H1 (cell line): ENCODE results near the gene NCCRP1. TPM values are rescaled to one million over a fixed set of nuclear protein-coding genes. Genes with fewer than 3 reads are reported as not detected.

Experiments
- CTCF ChIA-PET: fragments of 300-600 bp; sonication (Branson Sonifier 250); formaldehyde crosslinking; loops from one replicate; lab custom pipeline; 2021; ENCODE audit not compliant: partially characterized antibody; lab: Charles Lee
- POLR2A ChIA-PET: fragments of 300-600 bp; sonication (Branson Sonifier 250); formaldehyde crosslinking; loops from one replicate; lab custom pipeline; 2021; ENCODE audit warnings: inconsistent platforms; ENCODE audit not compliant: partially characterized antibody; lab: Charles Lee
- DNase-seq, 2 experiments: peaks; one replicate each; pipeline versions ENCODE4 v3.0.0 to v3.0.0-alpha.2; 2010 to 2022; ENCODE audit warnings: low spot score in 2 of 2, low read depth in 1 of 2, mixed read lengths in 1 of 2
- FAIRE-seq: peaks from 2 replicates; lab custom pipeline; 2011; peaks lifted over from hg19 to GRCh38; lab: Jason Lieb, UNC
- H2AFZ ChIP-seq: 2 replicates; pipeline ENCODE4 v1.8.1; 2012; ENCODE audit warnings: low read length, inconsistent platforms
- H2AK5ac ChIP-seq: 2 replicates; pipeline ENCODE4 v1.6.1; 2013; ENCODE audit warnings: low read depth, low read length
- H2BK120ac ChIP-seq: replicated peaks from 2 replicates; pipeline ENCODE3; 2013; ENCODE audit warnings: low read depth, low read length, inconsistent platforms
- H2BK12ac ChIP-seq: 2 replicates; pipeline ENCODE4 v1.6.1; 2013; ENCODE audit warnings: low read depth, low read length
- H2BK15ac ChIP-seq: 2 replicates; pipeline ENCODE4 v1.6.1; 2013; ENCODE audit warnings: low read length
- H2BK20ac ChIP-seq: 2 replicates; pipeline ENCODE4 v1.6.1; 2013; ENCODE audit warnings: low read length
- H2BK5ac ChIP-seq: 2 replicates; pipeline ENCODE4 v1.6.1; 2013; ENCODE audit warnings: low read depth, low read length
- H3K14ac ChIP-seq: 2 replicates; pipeline ENCODE4 v1.6.1; 2013; ENCODE audit warnings: inconsistent platforms; ENCODE audit not compliant: insufficient read length
- H3K18ac ChIP-seq: 2 replicates; pipeline ENCODE4 v1.6.1; 2013; ENCODE audit warnings: low read length; ENCODE audit errors: extremely low read depth
- H3K23ac ChIP-seq: 2 replicates; pipeline ENCODE4 v1.6.1; 2013; ENCODE audit warnings: inconsistent platforms; ENCODE audit not compliant: insufficient read length
- H3K23me2 ChIP-seq: 2 replicates; pipeline ENCODE4 v1.6.1; 2013; ENCODE audit warnings: low read depth, low read length
- H3K27ac ChIP-seq: 2 replicates; pipeline ENCODE4 v1.6.1; 2011; ENCODE audit warnings: low read depth, low read length, inconsistent platforms
- H3K27me3 ChIP-seq, 4 experiments: replicated peaks in 1 of 4; 1 replicate in 1 of 4; 2 replicates in 3 of 4; pipeline versions ENCODE4 v1.6.1 to v1.8.1; 2011 to 2013; ENCODE audit warnings: low read length in 3 of 4, mild to moderate bottlenecking in 3 of 4, inconsistent platforms in 2 of 4, mixed read lengths in 2 of 4, moderate library complexity in 1 of 4; ENCODE audit not compliant: control insufficient read depth in 3 of 4, insufficient read depth in 3 of 4; ENCODE audit errors: extremely low read depth in 1 of 4
- H3K36me3 ChIP-seq, 4 experiments: 2 replicates each; pipeline versions ENCODE4 v1.6.1 to v1.8.1; 2011 to 2013; ENCODE audit warnings: mild to moderate bottlenecking in 4 of 4, low read length in 3 of 4, moderate library complexity in 2 of 4, control low read depth in 1 of 4, inconsistent platforms in 1 of 4; ENCODE audit not compliant: insufficient read depth in 4 of 4, control insufficient read depth in 2 of 4
- H3K4ac ChIP-seq: replicated peaks from 2 replicates; pipeline ENCODE3; 2013; ENCODE audit warnings: low read length, low read depth, mixed read lengths, inconsistent platforms; ENCODE audit not compliant: insufficient read length
- H3K4me1 ChIP-seq, 4 experiments: replicated peaks in 1 of 4; 1 replicate in 1 of 4; 2 replicates in 3 of 4; pipeline versions ENCODE4 v1.6.1 to v1.8.1; 2011 to 2013; ENCODE audit warnings: low read length in 3 of 4, inconsistent platforms in 2 of 4, mixed read lengths in 1 of 4; ENCODE audit not compliant: insufficient read depth in 4 of 4, control insufficient read depth in 3 of 4
- H3K4me2 ChIP-seq, 2 experiments: 2 replicates each; pipeline versions ENCODE4 v1.6.1 to v1.8.1; 2011 to 2013; ENCODE audit warnings: low read depth in 2 of 2, low read length in 2 of 2, control low read depth in 1 of 2, inconsistent platforms in 1 of 2, mild to moderate bottlenecking in 1 of 2; ENCODE audit not compliant: insufficient read depth in 1 of 2
- H3K4me3 ChIP-seq, 4 experiments: fragments of 200-600, 300-600 bp in 1 of 4; sonication (generic), shearing (Covaris generic), sonication (Bioruptor Twin) in 1 of 4; 2 replicates each; pipeline versions ENCODE4 v1.5.1 to v1.8.1; 2011 to 2016; ENCODE audit warnings: low read length in 4 of 4, low read depth in 3 of 4, control low read depth in 2 of 4, inconsistent platforms in 2 of 4, mild to moderate bottlenecking in 2 of 4, mixed read lengths in 1 of 4, moderate library complexity in 1 of 4; ENCODE audit not compliant: insufficient read depth in 2 of 4; ENCODE audit errors: extremely low read depth in 1 of 4
- H3K56ac ChIP-seq: replicated peaks from 2 replicates; pipeline ENCODE3; 2013; ENCODE audit warnings: low read depth, mild to moderate bottlenecking, mixed read lengths, low read length, inconsistent platforms; ENCODE audit not compliant: insufficient read length
- H3K79me1 ChIP-seq: 2 replicates; pipeline ENCODE4 v1.6.1; 2013; ENCODE audit warnings: low read depth, low read length, control low read depth
- H3K79me2 ChIP-seq, 2 experiments: 2 replicates each; pipeline versions ENCODE4 v1.6.1 to v1.8.1; 2012 to 2013; ENCODE audit warnings: low read length in 2 of 2, mild to moderate bottlenecking in 2 of 2, inconsistent platforms in 1 of 2; ENCODE audit not compliant: insufficient read depth in 2 of 2, control insufficient read depth in 1 of 2
- H3K9ac ChIP-seq, 4 experiments: replicated peaks in 1 of 4; 1 replicate in 1 of 4; 2 replicates in 3 of 4; pipeline versions ENCODE4 v1.6.1 to v1.8.1; 2011 to 2013; ENCODE audit warnings: low read depth in 3 of 4, low read length in 3 of 4, control low read depth in 2 of 4, mild to moderate bottlenecking in 2 of 4, moderate library complexity in 2 of 4, inconsistent platforms in 1 of 4; ENCODE audit errors: extremely low read depth in 1 of 4
- H3K9me3 ChIP-seq, 2 experiments: 2 replicates each; pipeline versions ENCODE4 v1.6.1 to v1.8.1; 2012 to 2013; ENCODE audit warnings: mild to moderate bottlenecking in 2 of 2, moderate library complexity in 2 of 2, control low read depth in 1 of 2, inconsistent platforms in 1 of 2, low read depth in 1 of 2, low read length in 1 of 2, mixed read lengths in 1 of 2; ENCODE audit not compliant: insufficient read depth in 2 of 2
- H4K20me1 ChIP-seq, 2 experiments: replicated peaks in 1 of 2; 2 replicates each; pipeline versions ENCODE3 to v1.8.1; 2011 to 2013; ENCODE audit warnings: inconsistent platforms in 2 of 2, low read length in 2 of 2, mild to moderate bottlenecking in 1 of 2; ENCODE audit not compliant: insufficient read depth in 2 of 2, control insufficient read depth in 1 of 2
- H4K5ac ChIP-seq: 2 replicates; pipeline ENCODE4 v1.6.1; 2013; ENCODE audit warnings: low read length, low read depth, mixed read lengths, inconsistent platforms; ENCODE audit not compliant: insufficient read length
- H4K8ac ChIP-seq: 2 replicates; pipeline ENCODE4 v1.8.0; 2013; ENCODE audit warnings: mild to moderate bottlenecking, moderate library complexity, low read length, inconsistent platforms; ENCODE audit not compliant: insufficient read depth; ENCODE audit errors: extremely low read depth
- H4K91ac ChIP-seq: replicated peaks from 2 replicates; pipeline ENCODE3; 2013; ENCODE audit warnings: low read length, mixed read lengths, inconsistent platforms; ENCODE audit not compliant: insufficient read length
- E2F6 ChIP-seq: IDR thresholded peaks from 2 replicates; pipeline ENCODE4 v1.6.1; 2012; ENCODE audit warnings: inconsistent platforms
- GABPA ChIP-seq: IDR thresholded peaks from 2 replicates; pipeline ENCODE4 v1.6.1; 2011; ENCODE audit warnings: mild to moderate bottlenecking, low read length, moderate library complexity, borderline replicate concordance; ENCODE audit not compliant: insufficient read depth
- JUN ChIP-seq: IDR thresholded peaks from 2 replicates; pipeline ENCODE4 v1.6.1; 2011; ENCODE audit warnings: low read depth, mild to moderate bottlenecking, improper control_type of control experiment, low read length
- MAFK ChIP-seq: IDR thresholded peaks from 2 replicates; pipeline ENCODE4 v1.6.1; 2012; ENCODE audit warnings: low read depth, mild to moderate bottlenecking, improper control_type of control experiment, low read length
- RAD21 ChIP-seq, 2 experiments: IDR thresholded peaks in 1 of 2; conservative IDR thresholded peaks in 1 of 2; 2 replicates each; pipeline ENCODE4 v1.6.1; 2011; ENCODE audit warnings: low read depth in 2 of 2, low read length in 2 of 2, improper control_type of control experiment in 1 of 2, inconsistent platforms in 1 of 2, mild to moderate bottlenecking in 1 of 2, moderate library complexity in 1 of 2
- SUZ12 ChIP-seq: fragments of 200-600 bp; sonication (generic); IDR thresholded peaks from 2 replicates; pipeline ENCODE4 v1.6.1; 2012; ENCODE audit warnings: mild to moderate bottlenecking, inconsistent platforms, low read length, moderate library complexity, mixed read lengths
- WGBS, 2 experiments: shearing (Covaris generic) in 1 of 2; methylation state at CpG; one replicate each; pipeline versions ENCODE4 v1.1.6 to v1.1.7; 2013 to 2015; ENCODE audit warnings: low lambda C conversion rate in 2 of 2, mixed read lengths in 2 of 2, inconsistent platforms in 1 of 2, low coverage in 1 of 2, missing lambda C conversion rate in 1 of 2; ENCODE audit not compliant: insufficient replicate concordance in 2 of 2, insufficient coverage in 1 of 2, insufficient read length in 1 of 2; ENCODE audit errors: extremely low coverage in 1 of 2, missing lambda C conversion rate in 1 of 2; 5-methylcytosine and 5-hydroxymethylcytosine counted together
- polyA plus RNA-seq, 7 experiments: library from polyadenylated mRNA; depleted of rRNA in 3 of 7; stranded (reverse) in 5 of 7; unstranded in 2 of 7; fragments of >200 nt in 5 of 7; fragments of 200-250 nt in 2 of 7; gene quantifications; 1 replicate in 5 of 7; 2 replicates in 1 of 7; 4 replicates in 1 of 7; pipeline versions ENCODE4 v1.2.1 to v1.2.3, GENCODE V29; 2011 to 2013; ENCODE audit warnings: missing spikeins in 2 of 7, mixed read lengths in 2 of 7
- total RNA-seq: library from RNA; stranded (reverse); fragmentation: NEBNext Ultra II Directional; extraction: Animal tissue kit (Norgen Biotek cat#: 25700); gene quantifications from 2 replicates; pipeline ENCODE4 v1.2.1, GENCODE V29; 2021

The NCCRP1 gene
- total and polyA plus RNA-seq, 2 of the 8 experiments (the other 6 are each of a cell fraction or from before 2014, with no cell fraction given), result 2.8 to 7.9 TPM

GRCh38 chr19:39169143-39169810 is 27.5 kb upstream of the NCCRP1 start:
- H2BK120ac ChIP-seq, result no peak overlapping the region
- no peaks in the 10 kb centered on the region for H3K23me2 ChIP-seq
- no peak for DNase-seq
- H2AFZ ChIP-seq, result no peak overlapping the region
- H2BK20ac ChIP-seq, result no peak overlapping the region
- peaks cover 2 to 32% (median 16%) of the 10 kb centered on the region in 4 experiments for H3K4me1 ChIP-seq
- H3K79me1 ChIP-seq, result peaks cover 7% of the 10 kb centered on the region
- H4K91ac ChIP-seq, result no peak overlapping the region
- no peak overlapping the region for H4K5ac ChIP-seq
- ChIA-PET POLR2A (interaction anchor here (0.6 kb wide), 1 partner anchor 158 kb away, joined by 3 read pairs; no protein-coding TSS in a partner anchor), CTCF (interaction anchor here (0.9 to 2.8 kb wide), 4 partner anchors 11 to 47 kb away, joined by 3 to 6 read pairs (median 4); no protein-coding TSS in a partner anchor)
- H3K79me2 ChIP-seq, result peaks cover 0 to 6% of the 10 kb centered on the region in 2 experiments; a peak in 1 of 4 replicates
- no peak overlapping the region for H2BK15ac ChIP-seq
- no peak overlapping the region for H3K56ac ChIP-seq
- H4K20me1 ChIP-seq, result peaks cover 9 to 24% of the 10 kb centered on the region in 2 experiments
- no peak for FAIRE-seq
- no peaks in the 10 kb centered on the region for H3K9me3 ChIP-seq
- H3K9ac ChIP-seq, result no peak overlapping the region
- no peak overlapping the region for H3K23ac ChIP-seq
- no peaks in the 10 kb centered on the region for H3K27me3 ChIP-seq
- H3K18ac ChIP-seq, result no peak overlapping the region
- 0 out of 2 replicates have a peak overlapping the region, but pooled peaks have one; percentile 68 for H2BK12ac ChIP-seq
- peaks cover 0 to 14% (median 3%) of the 10 kb centered on the region in 4 experiments; a peak in 3 of 8 replicates for H3K36me3 ChIP-seq
- no peak overlapping the region for H3K14ac ChIP-seq
- 0 out of 2 replicates have a peak overlapping the region, but pooled peaks have one; percentile 14 for H4K8ac ChIP-seq
- H2AK5ac ChIP-seq, result no peak overlapping the region
- no peak overlapping the region; the same call in 1 of the 2 replicates for H3K27ac ChIP-seq
- no peak overlapping the region for H3K4me2 ChIP-seq
- TF ChIP-seq MAFK (no peak), E2F6 (no peak), JUN (no peak), SUZ12 (no peak), GABPA (no peak), RAD21 (IDR thresholded peaks at IDR 0.05 in 1 of 2, conservative IDR thresholded peaks at IDR 0.05 in 1 of 2; ENCODE audit: low read depth in 2 of 2, low read length in 2 of 2) (0 out of 4 replicates have a peak, but pooled peaks of 1 of the 2 experiments have one; percentile 7)
- TF ChIP-seq, all 59 proteins: peak for 1
- Histone ChIP-seq H3K4me3 (no peak overlapping the region), H2BK5ac (no peak overlapping the region), H3K4ac (no peak overlapping the region)
- WGBS, 2 experiments, result 94% methylated on average over 16 of the region's 36 CpGs; no CpG with 5 or more reads in 1 of the 2 experiments
